Transverse colon (tissue), 4 donors: Measurements from ENCODE around the gene CDKN1A. TPM values are rescaled to one million over a fixed set of nuclear protein-coding genes. Genes with fewer than 3 reads are reported as not detected.

Experiments
- DNase-seq: peaks from one replicate; pipeline ENCODE4 v3.0.0-alpha.2; 2019
- H3K27ac ChIP-seq, 4 donors: fragments of 200-600 bp; sonication (generic); 2 replicates each; pipeline ENCODE4 v1.5.1; 2016 to 2018; ENCODE audit warnings: inconsistent platforms in 4 of 4
- H3K27me3 ChIP-seq: fragments of 200-600 bp; sonication (generic); 2 replicates; pipeline ENCODE4 v1.5.1; 2017; ENCODE audit warnings: inconsistent platforms
- H3K36me3 ChIP-seq, 4 donors: fragments of 200-600 bp; sonication (generic); 2 replicates each; pipeline ENCODE4 v1.5.1; 2017 to 2019; ENCODE audit warnings: inconsistent platforms in 4 of 4
- H3K4me1 ChIP-seq, 4 donors: fragments of 200-600 bp; sonication (generic); 2 replicates each; pipeline ENCODE4 v1.5.1; 2017 to 2020; ENCODE audit warnings: inconsistent platforms in 4 of 4
- H3K4me3 ChIP-seq, 4 donors: fragments of 200-600 bp; sonication (generic); 1 replicate in 1 of 4; 2 replicates in 3 of 4; pipeline versions ENCODE4 v1.5.1 to v1.6.1; 2017 to 2019; ENCODE audit warnings: inconsistent platforms in 4 of 4
- H3K9me3 ChIP-seq, 2 donors: fragments of 200-600 bp; sonication (generic); 2 replicates each; pipeline ENCODE4 v1.5.1; 2017 to 2019; ENCODE audit warnings: inconsistent platforms in 2 of 2
- CTCF ChIP-seq, 5 experiments: fragments of 200-600 bp in 3 of 5; fragments of 450-650 bp in 2 of 5; sonication (generic) in 3 of 5; IDR thresholded peaks; 1 replicate in 2 of 5; 2 replicates in 3 of 5; pipeline ENCODE4 v1.5.1; 2016 to 2017; ENCODE audit warnings: antibody characterized with exemption in 5 of 5, inconsistent platforms in 3 of 5, mild to moderate bottlenecking in 2 of 5, moderate library complexity in 1 of 5
- EP300 ChIP-seq: sonication (generic); formaldehyde crosslinking; IDR thresholded peaks from one replicate; pipeline ENCODE4 v1.6.1; 2017; ENCODE audit warnings: antibody characterized with exemption, low read depth
- POLR2A ChIP-seq: fragments of 450-650 bp; IDR thresholded peaks from one replicate; pipeline ENCODE4 v1.6.1; 2016; ENCODE audit warnings: antibody characterized with exemption, mild to moderate bottlenecking, moderate library complexity
- POLR2AphosphoS5 ChIP-seq, 3 donors: sonication (generic); formaldehyde crosslinking; IDR thresholded peaks; one replicate each; pipeline ENCODE4 v1.6.1; 2016; ENCODE audit warnings: antibody characterized with exemption in 3 of 3
- WGBS, 2 donors: methylation state at CpG; one replicate each; pipeline ENCODE4 v1.1.5; 2018; ENCODE audit warnings: low coverage in 1 of 2; 5-methylcytosine and 5-hydroxymethylcytosine counted together
- in situ Hi-C, 4 donors: fragments of 200-750 bp; cut with MboI; loops; one replicate each; pipeline versions ENCODE4 v1.15.0 to v1.15.1; 2017; ENCODE audit warnings: low sequenced_read_pairs in 3 of 4, low pct_ligation_motif_present in 1 of 4, low pct_unique_long_range_greater_than_20kb in 1 of 4
- intact Hi-C: fragments of 100-400 bp; cut with DNase I; formaldehyde crosslinking; loops from one replicate; pipeline ENCODE4 v1.15.1; 2023; ENCODE audit warnings: low total_unique reads
- total RNA-seq, 4 donors: library from RNA; depleted of rRNA; stranded (reverse); fragments of >200 nt; gene quantifications; one replicate each; pipeline ENCODE4 v1.1.0, GENCODE V29; 2016

CDKN1A gene
- total RNA-seq, 4 donors from 2014 or later: 34.6 to 613 (median 264) TPM

- Histone ChIP-seq H3K4me1 (peaks cover 15 to 50% (median 29%) of the 10 kb centered on the region in 4 donors), H3K27ac (no peak overlapping the region), H3K9me3 (no peaks in the 10 kb centered on the region), H3K36me3 (no peaks in the 10 kb centered on the region), H3K27me3 (no peaks in the 10 kb centered on the region), H3K4me3 (no peak overlapping the region)
- DNase-seq: no peak
- intact Hi-C loops (no loop called here), in situ Hi-C loops (no loop called here)
- WGBS, 2 donors: 93 to 94% methylated on average over 3 of the region's 3 CpGs
- TF ChIP-seq POLR2A: no peak
- no peak for TF ChIP-seq CTCF (IDR thresholded peaks at IDR 0.05)
- TF ChIP-seq POLR2AphosphoS5 (IDR thresholded peaks at IDR 0.05): no peak
- no peak for TF ChIP-seq EP300
Observed at GRCh38 chr6:36638579-36638978, 39.9 kb upstream of the CDKN1A start.

GRCh38 chr6:36639171-36639808 is 39.2 kb upstream of the CDKN1A start:
- intact Hi-C loops: no loop called here

GRCh38 chr6:36641543-36641942 is 37.0 kb upstream of the CDKN1A start:
- no peak for TF ChIP-seq POLR2A
- TF ChIP-seq EP300: no peak
- TF ChIP-seq POLR2AphosphoS5 (IDR thresholded peaks at IDR 0.05): no peak
- no peak for TF ChIP-seq CTCF (IDR thresholded peaks at IDR 0.05)
- H3K4me3 ChIP-seq: no peak overlapping the region
- WGBS, 2 donors: 55 to 64% methylated on average over 3 of the region's 3 CpGs
- intact Hi-C loops: no loop called here
- no peaks in the 10 kb centered on the region for H3K36me3 ChIP-seq
- in situ Hi-C loops: no loop called here
- H3K27me3 ChIP-seq: no peaks in the 10 kb centered on the region
- H3K9me3 ChIP-seq: no peaks in the 10 kb centered on the region
- H3K4me1 ChIP-seq: peaks cover 15 to 43% (median 26%) of the 10 kb centered on the region in 4 donors
- DNase-seq: peak; percentile 46
- H3K27ac ChIP-seq: peak overlapping the region; percentile 34 to 87 (median 81)

More at GRCh38 chr6:36639171-36639808, 39.2 kb upstream of the CDKN1A start:
- Histone ChIP-seq H3K4me1 (peaks cover 16 to 50% (median 28%) of the 10 kb centered on the region in 4 donors), H3K9me3 (no peaks in the 10 kb centered on the region), H3K36me3 (no peaks in the 10 kb centered on the region), H3K4me3 (no peak overlapping the region), H3K27me3 (no peaks in the 10 kb centered on the region), H3K27ac (no peak overlapping the region)
- no peak for DNase-seq
- in situ Hi-C loops: no loop called here
- 88% methylated on average over 11 of the region's 11 CpGs; no CpG with 5 or more reads in 1 of the 2 donors for WGBS, 2 donors
- no peak for TF ChIP-seq CTCF (IDR thresholded peaks at IDR 0.05)
- TF ChIP-seq POLR2A: no peak
- TF ChIP-seq POLR2AphosphoS5 (IDR thresholded peaks at IDR 0.05): no peak
- TF ChIP-seq EP300: no peak

GRCh38 chr6:36642913-36643817 is 35.3 kb upstream of the CDKN1A start:
- Histone ChIP-seq H3K9me3 (no peaks in the 10 kb centered on the region), H3K27ac (peak overlapping the region; percentile 79 to 87 (median 81)), H3K36me3 (no peaks in the 10 kb centered on the region), H3K4me3 (no peak overlapping the region), H3K27me3 (no peaks in the 10 kb centered on the region), H3K4me1 (peaks cover 15 to 41% (median 26%) of the 10 kb centered on the region in 4 donors)
- peak; percentile 95 for DNase-seq
- intact Hi-C loops: no loop called here
- in situ Hi-C loops: no loop called here
- TF ChIP-seq POLR2AphosphoS5 (IDR thresholded peaks at IDR 0.05) (peak; percentile 15 to 77 (median 62)), CTCF (IDR thresholded peaks at IDR 0.05) (no peak), POLR2A (peak; percentile 44), EP300 (no peak)
- WGBS, 2 donors: 20 to 29% methylated on average over 1 to 8 of the region's 8 CpGs
